Camera-type eye (tissue), 1 donor: ENCODE data around the gene C1QL1. TPM values are rescaled to one million over a fixed set of nuclear protein-coding genes. Genes with fewer than 3 reads are reported as not detected.

Source experiments
- total RNA-seq: library from RNA; depleted of rRNA; stranded (reverse); fragments of >200 nt; gene quantifications from one replicate; pipeline ENCODE4 v1.2.3, GENCODE V29; 2014

Gene C1QL1
- 11.7 TPM for total RNA-seq

GRCh38 chr17:44968225-44969143, at the start of gene C1QL1:
Gene C1QL1, minus strand, starts transcription at chr17:44968303. Its CDS starts 255 bp downstream, at chr17:44968048.

DNA sequence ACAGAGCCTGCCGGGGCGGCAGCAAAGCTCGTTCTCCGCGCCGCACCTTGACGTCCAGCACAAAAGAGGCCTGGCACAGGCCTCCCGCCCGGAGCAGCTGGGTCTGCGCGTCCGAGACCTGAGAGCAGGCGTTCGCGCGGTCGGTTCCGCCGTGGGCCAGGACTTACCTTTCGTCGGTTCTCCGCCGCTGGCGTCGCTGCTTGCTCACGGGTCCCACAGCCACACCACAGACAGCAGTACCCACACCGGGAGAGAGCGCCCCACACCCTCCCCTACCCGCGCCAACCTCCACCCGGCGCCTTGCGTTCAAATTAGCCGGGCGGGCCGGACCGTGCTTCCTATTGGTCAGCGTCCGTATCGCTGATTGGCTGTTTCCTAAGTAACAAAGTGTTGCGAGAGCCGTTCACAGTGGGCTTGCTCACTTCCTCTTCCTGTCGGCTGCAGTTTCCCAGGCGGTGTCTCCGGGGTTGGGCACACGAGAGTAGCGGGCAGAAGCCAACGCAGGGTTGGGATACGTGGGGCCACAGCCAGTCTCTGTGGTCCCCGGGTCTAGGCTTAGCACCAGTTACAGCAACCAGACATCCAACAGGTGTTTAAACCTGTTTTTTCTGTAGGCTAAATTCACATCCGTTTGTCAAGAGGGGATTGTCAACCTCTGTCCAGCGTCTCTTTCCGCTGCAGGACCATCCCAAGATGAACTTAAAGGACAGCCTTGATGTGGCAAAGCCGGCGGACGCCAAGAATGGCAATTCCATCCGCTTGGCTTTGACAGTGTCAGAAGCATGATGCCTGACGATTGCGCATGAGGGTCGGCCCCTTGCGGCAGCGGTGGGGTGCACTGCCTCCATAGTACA, 20.4 kb downstream of the C1QL1 start, which contains the start of gene KIF18B:
Gene KIF18B (minus strand): TSS at position 313 of the 854 bp plus-strand sequence. CDS start 11,429 bp downstream, outside the sequence.

GRCh38 chr17:44915321-44915726, 52.8 kb downstream of the C1QL1 start, which contains the start of gene GFAP:
Gene GFAP, minus strand, starts transcription at chr17:44915500. Its CDS starts 14 bp downstream, at chr17:44915486.

Other genes starting within 250 kb of the C1QL1 start
- 19.4 TPM for gene ADAM11, start 209.3 kb downstream of the C1QL1 start, total RNA-seq
- gene GJC1, start 138.0 kb downstream of the C1QL1 start, total RNA-seq: 34.3 TPM
- not detected for gene HIGD1B, start 120.4 kb downstream of the C1QL1 start, total RNA-seq
- gene EFTUD2, start 68.9 kb downstream of the C1QL1 start, total RNA-seq: 143 TPM
- gene GFAP, start 52.8 kb downstream of the C1QL1 start, total RNA-seq: 90.3 TPM
- gene KIF18B, start 20.5 kb downstream of the C1QL1 start, total RNA-seq: 3.0 TPM
- 53.8 TPM for gene DCAKD, start 83.3 kb upstream of the C1QL1 start, total RNA-seq
- gene NMT1, start 93.0 kb upstream of the C1QL1 start, total RNA-seq: 72.1 TPM
- gene PLCD3, start 164.2 kb upstream of the C1QL1 start, total RNA-seq: 36.8 TPM
- gene ACBD4, start 167.4 kb upstream of the C1QL1 start, total RNA-seq: 9.0 TPM
- gene HEXIM1, start 180.2 kb upstream of the C1QL1 start, total RNA-seq: 21.1 TPM
- 9.5 TPM for gene HEXIM2, start 193.6 kb upstream of the C1QL1 start, total RNA-seq